GM23248 (cell line): ENCODE measurements around the gene IRGM.
"Not testable (repeated sequence)": the region's sequence is repeated elsewhere in the genome, so short reads cannot be mapped to it uniquely, and the experiment has no call there.

Experiments used
- EZH2 ChIP-seq: fragments of 200-600 bp; sonication (generic); IDR thresholded peaks from 2 replicates; pipeline ENCODE4 v1.6.1; 2018; ENCODE audit warnings: antibody characterized with exemption, mild to moderate bottlenecking; ENCODE audit not compliant: insufficient read depth, poor library complexity, severe bottlenecking
- EZH2phosphoT487 ChIP-seq: fragments of 200-600 bp; sonication (generic); IDR thresholded peaks from 2 replicates; pipeline ENCODE4 v1.6.1; 2018; ENCODE audit warnings: antibody characterized with exemption, moderate library complexity, mild to moderate bottlenecking, low read depth; ENCODE audit not compliant: insufficient read depth

DNA sequence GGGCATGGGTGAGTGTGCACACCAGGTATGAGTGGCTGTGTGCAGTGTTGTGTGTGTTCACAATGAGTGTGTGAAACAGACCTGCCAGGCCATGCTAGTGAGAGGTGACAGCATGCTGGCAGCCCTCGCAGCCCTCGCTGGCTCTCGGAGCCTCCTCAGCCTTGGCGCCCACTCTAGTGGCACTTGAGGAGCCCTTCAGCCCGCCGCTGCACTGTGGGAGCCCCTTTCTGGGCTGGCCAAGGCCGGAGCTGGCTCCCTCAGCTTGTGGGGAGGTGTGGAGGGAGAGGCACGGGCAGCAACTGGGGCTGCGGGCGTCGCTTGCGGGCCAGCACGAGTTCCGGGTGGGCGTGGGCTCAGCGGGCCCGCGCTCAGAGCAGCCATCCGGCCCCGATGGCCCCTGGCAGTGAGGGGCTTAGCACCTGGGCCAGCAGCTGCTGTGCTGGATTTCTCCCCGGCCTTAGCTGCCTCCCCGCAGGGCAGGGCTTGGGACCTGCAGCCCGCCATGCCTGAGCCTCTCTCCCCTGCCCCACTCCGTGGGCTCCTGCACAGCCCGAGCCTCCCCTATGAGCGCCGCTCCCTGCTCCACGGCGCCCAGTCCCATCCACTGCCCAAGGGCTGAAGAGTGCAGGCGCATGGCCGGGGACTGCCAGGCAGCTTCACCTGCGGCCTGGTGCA is 999 bp upstream of the IRGM start:
- TF ChIP-seq EZH2phosphoT487, EZH2: not testable (repeated sequence)
